Renal pelvis (tissue), 4 donors: Measurements from ENCODE around the gene SLC14A1. TPM values are rescaled to one million over a fixed set of nuclear protein-coding genes. Genes with fewer than 3 reads are reported as not detected.

Experiments
- DNase-seq: peaks from one replicate; pipeline ENCODE4 v3.0.0-alpha.2; 2013
- polyA plus RNA-seq, 3 donors: library from polyadenylated mRNA; unstranded; fragments of 120-200 nt; gene quantifications; one replicate each; pipeline ENCODE4 v1.2.1, GENCODE V29; 2013; ENCODE audit not compliant: insufficient read length in 3 of 3

The SLC14A1 gene
- polyA plus RNA-seq, 3 donors = 1.8 to 5.2 (median 3.4) TPM

DNA sequence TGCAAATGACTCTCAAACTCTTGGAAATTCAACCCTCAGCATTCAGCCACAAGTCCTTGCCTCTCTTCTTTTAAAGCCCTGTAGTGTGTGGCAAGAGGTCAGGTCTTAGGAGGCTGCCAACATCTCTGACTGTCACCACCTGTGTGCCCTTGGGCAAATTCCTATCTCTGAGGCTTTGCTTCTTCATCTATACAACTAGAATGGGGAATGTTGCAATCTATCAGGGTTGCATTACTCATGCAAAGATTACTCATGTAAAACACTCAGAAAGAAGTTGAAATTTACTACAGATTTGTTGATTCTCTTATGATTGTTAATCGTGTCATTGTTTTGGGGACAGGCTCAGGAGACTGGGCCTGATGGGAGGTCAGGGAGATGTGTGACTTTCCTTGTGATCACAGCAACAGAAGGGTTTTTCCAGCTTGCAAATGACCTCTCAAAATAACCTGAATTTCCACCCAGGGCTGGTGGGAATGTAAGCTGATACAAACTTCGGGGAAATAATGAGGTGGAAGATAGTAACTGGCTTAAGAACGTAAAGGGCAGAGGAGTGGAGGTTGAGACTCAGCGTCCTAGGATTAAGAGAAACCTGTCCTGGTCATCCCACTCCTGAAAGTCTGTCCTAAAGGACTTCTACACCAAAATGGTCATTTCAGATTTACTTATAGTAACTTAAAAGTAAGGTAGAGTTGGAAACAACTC, 69.4 kb downstream of the SLC14A1 start:
- DNase-seq = no peak

DNA sequence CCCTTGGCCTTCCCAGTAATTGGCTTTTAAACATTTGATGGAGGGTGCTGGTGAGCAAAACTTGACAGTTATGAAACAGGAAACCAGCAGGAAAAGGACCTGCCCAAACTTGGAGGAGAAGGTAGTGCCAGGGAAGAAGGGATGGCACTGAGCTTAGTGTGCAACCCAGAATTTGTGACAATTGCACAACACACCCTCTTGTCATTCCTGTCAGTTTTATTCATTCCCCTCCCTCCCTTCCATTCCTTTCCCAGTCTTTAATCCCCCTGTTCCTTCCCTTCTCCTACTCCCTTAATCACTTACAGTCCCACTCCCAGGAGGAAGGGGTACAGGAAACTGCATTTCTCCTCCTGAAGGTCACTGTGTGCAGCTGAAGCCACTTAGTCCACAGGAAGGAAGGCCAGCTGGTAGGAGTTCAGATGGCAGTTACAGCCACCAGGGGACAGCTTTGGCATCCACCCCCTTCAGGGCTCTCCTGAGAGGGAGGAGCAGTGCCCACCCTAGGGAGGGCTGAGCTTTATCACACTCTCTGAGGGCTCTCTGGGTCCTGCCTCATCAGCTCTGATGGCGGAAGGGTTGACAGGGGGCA, 77.5 kb downstream of the SLC14A1 start:
- DNase-seq = no peak

Other genes with a start within 250 kb of the SLC14A1 start
- 10 to 100 TPM; 18.7 to 24.7 (median 20.7) TPM for gene SLC14A2, start 108.7 kb upstream of the SLC14A1 start, polyA plus RNA-seq
- under 1 TPM; 0.44 to 0.79 (median 0.74) TPM for gene SIGLEC15, start 101.5 kb downstream of the SLC14A1 start, polyA plus RNA-seq
- 10 to 100 TPM; 18.2 to 35.4 (median 31.4) TPM for gene EPG5, start 243.1 kb downstream of the SLC14A1 start, polyA plus RNA-seq